Hepatocyte (in vitro differentiated cells): ENCODE results near the gene APC. TPM values are rescaled to one million over a fixed set of nuclear protein-coding genes. Genes with fewer than 3 reads are reported as not detected.

Source experiments
- DNase-seq: peaks from one replicate; pipeline ENCODE4 v3.0.0-alpha.2; 2016; ENCODE audit warnings: low spot score
- H2AFZ ChIP-seq: fragments of 200-600 bp; sonication (generic); 2 replicates; pipeline ENCODE4 v1.6.0; 2016; ENCODE audit warnings: antibody characterized with exemption, mild to moderate bottlenecking
- H3K27ac ChIP-seq: fragments of 200-600 bp; sonication (generic); 2 replicates; pipeline ENCODE4 v1.5.1; 2016; ENCODE audit warnings: mild to moderate bottlenecking
- H3K27me3 ChIP-seq: fragments of 200-600 bp; sonication (generic); 2 replicates; pipeline ENCODE4 v1.6.1; 2016
- H3K36me3 ChIP-seq: fragments of 200-600 bp; sonication (generic); replicated peaks from 2 replicates; pipeline ENCODE4 v1.5.1; 2016; ENCODE audit warnings: low read depth; ENCODE audit not compliant: insufficient read depth
- H3K4me1 ChIP-seq: fragments of 200-600 bp; sonication (generic); 2 replicates; pipeline ENCODE4 v1.5.1; 2016; ENCODE audit warnings: mild to moderate bottlenecking, moderate library complexity; ENCODE audit not compliant: insufficient read depth
- H3K4me2 ChIP-seq: fragments of 200-600 bp; sonication (generic); 2 replicates; pipeline ENCODE4 v1.6.0; 2016
- H3K4me3 ChIP-seq: fragments of 200-600 bp; sonication (generic); 2 replicates; pipeline ENCODE4 v1.5.1; 2016; ENCODE audit warnings: mild to moderate bottlenecking
- H3K79me2 ChIP-seq: fragments of 200-600 bp; sonication (generic); 2 replicates; pipeline ENCODE4 v1.6.0; 2017; ENCODE audit warnings: mild to moderate bottlenecking
- H3K9me2 ChIP-seq: fragments of 200-600 bp; sonication (generic); replicated peaks from 2 replicates; pipeline ENCODE4 v1.6.0; 2017; ENCODE audit warnings: mild to moderate bottlenecking; ENCODE audit not compliant: insufficient read depth
- H3K9me3 ChIP-seq: fragments of 200-600 bp; sonication (generic); 2 replicates; pipeline ENCODE4 v1.5.1; 2016; ENCODE audit warnings: low read depth, mild to moderate bottlenecking
- H4K20me1 ChIP-seq: fragments of 200-600 bp; sonication (generic); 2 replicates; pipeline ENCODE4 v1.6.0; 2016; ENCODE audit warnings: mild to moderate bottlenecking; ENCODE audit not compliant: insufficient read depth, poor library complexity, severe bottlenecking
- CTCF ChIP-seq: fragments of 200-600 bp; sonication (generic); IDR thresholded peaks from 2 replicates; pipeline ENCODE4 v1.5.1; 2016; ENCODE audit warnings: antibody characterized with exemption, mild to moderate bottlenecking; ENCODE audit not compliant: poor library complexity
- EZH2 ChIP-seq: fragments of 200-600 bp; sonication (generic); IDR thresholded peaks from 2 replicates; pipeline ENCODE4 v1.6.1; 2016; ENCODE audit warnings: antibody characterized with exemption, mild to moderate bottlenecking, borderline replicate concordance
- EZH2phosphoT487 ChIP-seq: fragments of 200-600 bp; sonication (generic); IDR thresholded peaks from one replicate; pipeline ENCODE4 v1.6.1; 2018; ENCODE audit warnings: antibody characterized with exemption, mild to moderate bottlenecking, low read depth, moderate library complexity; ENCODE audit not compliant: unreplicated experiment, severe bottlenecking
- WGBS: methylation state at CpG from one replicate; pipeline ENCODE4 v1.1.6; 2016; ENCODE audit warnings: low lambda C conversion rate; ENCODE audit errors: missing lambda C conversion rate; 5-methylcytosine and 5-hydroxymethylcytosine counted together
- polyA plus RNA-seq: library from polyadenylated mRNA; unstranded; fragments of >200 nt; fragmentation: Nextera tagmentation; extraction: Ambion mirVana; gene quantifications from 2 replicates; pipeline ENCODE4 v1.2.1, GENCODE V29; 2016
- total RNA-seq: library from RNA; depleted of rRNA; stranded (reverse); fragments of >200 nt; gene quantifications from 2 replicates; pipeline ENCODE4 v1.2.3, GENCODE V29; 2014

APC gene
- total and polyA plus RNA-seq, 2 experiments from 2014 or later: 9.1 to 57.0 TPM

GRCh38 chr5:112732131-112732530, 5.6 kb upstream of the APC start:
- Histone ChIP-seq H4K20me1 (peaks cover 34% of the 10 kb centered on the region), H3K36me3 (no peaks in the 10 kb centered on the region), H3K9me2 (no peaks in the 10 kb centered on the region), H3K4me1 (no peaks in the 10 kb centered on the region), H3K27me3 (no peaks in the 10 kb centered on the region), H2AFZ (no peak overlapping the region), H3K27ac (no peak overlapping the region), H3K4me2 (no peak overlapping the region), H3K4me3 (no peak overlapping the region), H3K9me3 (no peaks in the 10 kb centered on the region), H3K79me2 (peaks cover 92% of the 10 kb centered on the region)
- no peak for DNase-seq
- 95% methylated on average over 5 of the region's 5 CpGs for WGBS
- TF ChIP-seq EZH2: no peak
- no peak for TF ChIP-seq EZH2phosphoT487
- no peak for TF ChIP-seq CTCF

GRCh38 chr5:112733586-112733985, 4.1 kb upstream of the APC start:
- Histone ChIP-seq H4K20me1 (peaks cover 31% of the 10 kb centered on the region), H3K27ac (no peak overlapping the region), H3K9me2 (no peaks in the 10 kb centered on the region), H3K9me3 (no peaks in the 10 kb centered on the region), H3K79me2 (peaks cover 85% of the 10 kb centered on the region), H3K4me1 (no peaks in the 10 kb centered on the region), H3K4me2 (no peak overlapping the region), H3K4me3 (no peak overlapping the region), H3K27me3 (no peaks in the 10 kb centered on the region), H2AFZ (no peak overlapping the region), H3K36me3 (no peaks in the 10 kb centered on the region)
- TF ChIP-seq CTCF (no peak), EZH2phosphoT487 (no peak), EZH2 (no peak)
- DNase-seq: no peak
- WGBS: 97% methylated on average over 1 of the region's 1 CpG

- H3K36me3 ChIP-seq: no peaks in the 10 kb centered on the region
- no peak overlapping the region for H3K4me2 ChIP-seq
- H3K79me2 ChIP-seq: peaks cover 87% of the 10 kb centered on the region
- WGBS: 86% methylated on average over 3 of the region's 3 CpGs
- H3K27ac ChIP-seq: no peak overlapping the region
- TF ChIP-seq CTCF: no peak
- TF ChIP-seq EZH2phosphoT487: no peak
- TF ChIP-seq EZH2: no peak
- peaks cover 33% of the 10 kb centered on the region for H4K20me1 ChIP-seq
- no peak overlapping the region for H3K4me3 ChIP-seq
- no peaks in the 10 kb centered on the region for H3K9me2 ChIP-seq
- H2AFZ ChIP-seq: no peak overlapping the region
- H3K9me3 ChIP-seq: no peaks in the 10 kb centered on the region
- H3K4me1 ChIP-seq: no peaks in the 10 kb centered on the region
- no peak for DNase-seq
- no peaks in the 10 kb centered on the region for H3K27me3 ChIP-seq
These were observed 3.1 kb upstream of the APC start for GRCh38 chr5:112734597-112734996.

GRCh38 chr5:112735702-112736101, 2.0 kb upstream of the APC start:
- H3K4me2 ChIP-seq: no peak overlapping the region
- H3K4me3 ChIP-seq: no peak overlapping the region
- no peak for DNase-seq
- no peak overlapping the region for H3K27ac ChIP-seq
- no peaks in the 10 kb centered on the region for H3K9me2 ChIP-seq
- H3K79me2 ChIP-seq: peaks cover 89% of the 10 kb centered on the region
- no peaks in the 10 kb centered on the region for H3K4me1 ChIP-seq
- H3K9me3 ChIP-seq: no peaks in the 10 kb centered on the region
- no peak for TF ChIP-seq CTCF
- no peak for TF ChIP-seq EZH2
- no peak for TF ChIP-seq EZH2phosphoT487
- WGBS: 87% methylated on average over 1 of the region's 1 CpG
- no peaks in the 10 kb centered on the region for H3K36me3 ChIP-seq
- no peak overlapping the region for H2AFZ ChIP-seq
- no peaks in the 10 kb centered on the region for H3K27me3 ChIP-seq
- peaks cover 36% of the 10 kb centered on the region for H4K20me1 ChIP-seq
